NOMO-1 treated with DMSO at 0.1 percent for 48 hours (cell line): ENCODE measurements around the gene TOM1.

Source experiments
- DNase-seq: peaks from one replicate; lab custom pipeline; 2025; ENCODE audit not compliant: unreplicated experiment; lab: John Stamatoyannopoulos, UW

TOM1 gene

GRCh38 chr22:35306350-35306967, 6.8 kb downstream of the TOM1 start:
- DNase-seq: no peak

GRCh38 chr22:35307372-35307771, 7.7 kb downstream of the TOM1 start:
- no peak for DNase-seq

- DNase-seq: no peak
Observed at GRCh38 chr22:35307892-35308291, 8.2 kb downstream of the TOM1 start.

- peak; percentile 48 for DNase-seq
Observed at GRCh38 chr22:35308480-35309021, 8.9 kb downstream of the TOM1 start.

GRCh38 chr22:35310556-35311550, 11.2 kb downstream of the TOM1 start:
- DNase-seq: no peak

- no peak for DNase-seq
Observed at GRCh38 chr22:35311551-35311999, 11.9 kb downstream of the TOM1 start.

GRCh38 chr22:35312198-35313059, 12.7 kb downstream of the TOM1 start:
- no peak for DNase-seq

- DNase-seq: peak; percentile 12
Observed at GRCh38 chr22:35313311-35314121, 13.8 kb downstream of the TOM1 start.

GRCh38 chr22:35314161-35314942, 14.7 kb downstream of the TOM1 start:
- no peak for DNase-seq

- no peak for DNase-seq
Observed at GRCh38 chr22:35315141-35315854, 15.6 kb downstream of the TOM1 start.

GRCh38 chr22:35315855-35316745, 16.4 kb downstream of the TOM1 start:
- no peak for DNase-seq

- no peak for DNase-seq
Observed at GRCh38 chr22:35316751-35317150, 17.1 kb downstream of the TOM1 start.

- no peak for DNase-seq
Observed at GRCh38 chr22:35317680-35318290, 18.1 kb downstream of the TOM1 start.

- DNase-seq: no peak
Observed at GRCh38 chr22:35318346-35319215, 18.9 kb downstream of the TOM1 start.

GRCh38 chr22:35319244-35319985, 19.7 kb downstream of the TOM1 start:
- no peak for DNase-seq

- DNase-seq: no peak
Observed at GRCh38 chr22:35322126-35322525, 22.4 kb downstream of the TOM1 start.
